ENCODE data around the gene NFAT5. TPM values are rescaled to one million over a fixed set of nuclear protein-coding genes. Genes with fewer than 3 reads are reported as not detected.

NFAT5 gene
- total RNA-seq, 2 donors from 2014 or later: 30.2 to 34.9 TPM

- intact Hi-C loops (cut with DNase I, micrococcal nuclease): no loop called here
- DNase-seq: no peak
- no peak for ATAC-seq
Observed at GRCh38 chr16:69745232-69745612, 179.5 kb downstream of the NFAT5 start.

DNA sequence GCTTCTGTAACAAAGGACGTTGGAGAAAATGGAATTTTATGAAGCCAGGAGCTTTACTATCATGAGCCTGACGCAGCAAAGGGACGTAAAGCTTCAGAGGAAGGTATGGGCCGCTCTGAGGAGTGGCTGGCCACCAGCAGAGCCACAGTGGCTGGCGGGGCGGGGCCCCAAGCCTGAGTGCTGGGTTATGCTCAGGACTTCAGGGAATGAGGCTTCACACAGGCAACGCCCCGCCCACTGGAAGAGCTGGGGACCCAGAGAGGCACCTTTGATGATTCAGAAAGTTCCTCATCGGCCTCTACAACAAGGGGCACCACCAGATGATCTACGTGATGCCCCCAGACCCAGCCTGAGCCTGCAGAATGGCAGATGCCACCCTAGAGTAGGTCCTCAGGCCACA, 180.2 kb downstream of the NFAT5 start:
- no peak for DNase-seq
- intact Hi-C loops (cut with DNase I, micrococcal nuclease): no loop called here
- no peak for ATAC-seq

GRCh38 chr16:69747115-69747514, 181.3 kb downstream of the NFAT5 start:
- intact Hi-C loops (cut with DNase I, micrococcal nuclease): no loop called here
- DNase-seq: no peak
- ATAC-seq: no peak

- intact Hi-C loops (cut with DNase I, micrococcal nuclease): no loop called here
Observed at GRCh38 chr16:69748694-69749345, 183.1 kb downstream of the NFAT5 start.

GRCh38 chr16:69754143-69754468, 188.3 kb downstream of the NFAT5 start:
- DNase-seq: no peak
- intact Hi-C loops (cut with DNase I, micrococcal nuclease): loop anchor here in 1 of 2 donors (2.0 kb wide), 1 partner anchor 45 kb away; no protein-coding TSS in a partner anchor

More at GRCh38 chr16:69748694-69749345, 183.1 kb downstream of the NFAT5 start:
- DNase-seq (no peak), ATAC-seq (no peak)

More at GRCh38 chr16:69754143-69754468, 188.3 kb downstream of the NFAT5 start:
- ATAC-seq: no peak

Small RNA genes lying within 50 kb of the gene (microRNA-seq; reads per million reads assigned to microRNA genes)
- 0 to 4.1 reads per million in 2 donors for gene MIR1538

Other genes starting within 250 kb of the NFAT5 start
- gene PDF, start 235.4 kb upstream of the NFAT5 start, total RNA-seq: 10 to 100 TPM; 10.1 to 20.5 TPM
- 10 to 100 TPM; 31.7 to 36.6 TPM for gene COG8, start 226.4 kb upstream of the NFAT5 start, total RNA-seq
- 10 to 100 TPM; 19.0 to 22.1 TPM for gene NIP7, start 226.2 kb upstream of the NFAT5 start, total RNA-seq
- gene TMED6, start 214.2 kb upstream of the NFAT5 start, total RNA-seq: 1 to 10 TPM; 2.5 to 9.4 TPM
- 10 to 100 TPM; 33.2 to 36.6 TPM for gene TERF2, start 180.0 kb upstream of the NFAT5 start, total RNA-seq
- gene CYB5B, start 141.3 kb upstream of the NFAT5 start, total RNA-seq: 100 to 1,000 TPM; 153 to 186 TPM
- 100 to 1,000 TPM in 1 of 2 donors, 10 to 100 TPM in 1; 80.6 to 119 TPM for gene NQO1, start 160.6 kb downstream of the NFAT5 start, total RNA-seq
- gene NOB1, start 189.0 kb downstream of the NFAT5 start, total RNA-seq: 10 to 100 TPM; 35.2 to 37.4 TPM
- gene WWP2, start 196.4 kb downstream of the NFAT5 start, total RNA-seq: 100 to 1,000 TPM in 1 of 2 donors, 10 to 100 TPM in 1; 83.3 to 102 TPM